ENCODE data around the gene ZNF33A. TPM values are rescaled to one million over a fixed set of nuclear protein-coding genes. Genes with fewer than 3 reads are reported as not detected.
A peak's percentile ranks its signal among the peaks of the same experiment; 100 is the strongest.

Gene ZNF33A
- total and polyA plus RNA-seq, 2 experiments from 2014 or later: 20.3 to 32.6 TPM

GRCh38 chr10:38094927-38095574 lies 84.6 kb downstream of the ZNF33A start:
- Histone ChIP-seq H3K4me1 (ENCODE audit: insufficient read depth) (no peaks in the 10 kb centered on the region), H4K20me1 (replicated peaks; ENCODE audit: insufficient read depth) (no peaks in the 10 kb centered on the region), H3K27ac (ENCODE audit: low read depth) (no peak overlapping the region), H3F3A (replicated peaks; ENCODE audit: low read depth) (no peaks in the 10 kb centered on the region), H3K79me2 (replicated peaks; ENCODE audit: insufficient read depth) (no peaks in the 10 kb centered on the region), H3K27me3 (ENCODE audit: insufficient read depth) (no peaks in the 10 kb centered on the region), H2AFZ (peak overlapping the region; percentile 96; the same call in 1 of the 2 replicates), H3K4me3 (peak overlapping the region; percentile 73), H3K9me2 (ENCODE audit: insufficient read depth) (no peaks in the 10 kb centered on the region), H3K36me3 (ENCODE audit: insufficient read depth) (0 out of 2 replicates have a peak, but pooled peaks cover 4% of the 10 kb centered on the region), H3K4me2 (peak overlapping the region; percentile 92)
- H3K4me3 Mint-ChIP-seq: peak overlapping the region; percentile 84
- TF ChIP-seq POLR2AphosphoS5 (IDR thresholded peaks at IDR 0.05; ENCODE audit: low read depth): no peak
- TF ChIP-seq, protein P1, sequence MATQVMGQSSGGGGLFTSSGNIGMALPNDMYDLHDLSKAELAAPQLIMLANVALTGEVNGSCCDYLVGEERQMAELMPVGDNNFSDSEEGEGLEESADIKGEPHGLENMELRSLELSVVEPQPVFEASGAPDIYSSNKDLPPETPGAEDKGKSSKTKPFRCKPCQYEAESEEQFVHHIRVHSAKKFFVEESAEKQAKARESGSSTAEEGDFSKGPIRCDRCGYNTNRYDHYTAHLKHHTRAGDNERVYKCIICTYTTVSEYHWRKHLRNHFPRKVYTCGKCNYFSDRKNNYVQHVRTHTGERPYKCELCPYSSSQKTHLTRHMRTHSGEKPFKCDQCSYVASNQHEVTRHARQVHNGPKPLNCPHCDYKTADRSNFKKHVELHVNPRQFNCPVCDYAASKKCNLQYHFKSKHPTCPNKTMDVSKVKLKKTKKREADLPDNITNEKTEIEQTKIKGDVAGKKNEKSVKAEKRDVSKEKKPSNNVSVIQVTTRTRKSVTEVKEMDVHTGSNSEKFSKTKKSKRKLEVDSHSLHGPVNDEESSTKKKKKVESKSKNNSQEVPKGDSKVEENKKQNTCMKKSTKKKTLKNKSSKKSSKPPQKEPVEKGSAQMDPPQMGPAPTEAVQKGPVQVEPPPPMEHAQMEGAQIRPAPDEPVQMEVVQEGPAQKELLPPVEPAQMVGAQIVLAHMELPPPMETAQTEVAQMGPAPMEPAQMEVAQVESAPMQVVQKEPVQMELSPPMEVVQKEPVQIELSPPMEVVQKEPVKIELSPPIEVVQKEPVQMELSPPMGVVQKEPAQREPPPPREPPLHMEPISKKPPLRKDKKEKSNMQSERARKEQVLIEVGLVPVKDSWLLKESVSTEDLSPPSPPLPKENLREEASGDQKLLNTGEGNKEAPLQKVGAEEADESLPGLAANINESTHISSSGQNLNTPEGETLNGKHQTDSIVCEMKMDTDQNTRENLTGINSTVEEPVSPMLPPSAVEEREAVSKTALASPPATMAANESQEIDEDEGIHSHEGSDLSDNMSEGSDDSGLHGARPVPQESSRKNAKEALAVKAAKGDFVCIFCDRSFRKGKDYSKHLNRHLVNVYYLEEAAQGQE (IDR thresholded peaks at IDR 0.05; ENCODE audit: unreplicated experiment): no peak
- TF ChIP-seq EZH2 (IDR thresholded peaks at IDR 0.05; ENCODE audit: low read depth, unreplicated experiment): no peak
- TF ChIP-seq JUNB (IDR thresholded peaks at IDR 0.05; ENCODE audit: unreplicated experiment): no peak
- no peak for TF ChIP-seq NANOG (IDR thresholded peaks at IDR 0.05; ENCODE audit: borderline replicate concordance)
- TF ChIP-seq EZH2phosphoT487 (IDR thresholded peaks at IDR 0.05; ENCODE audit: unreplicated experiment): no peak
- TF ChIP-seq ZNF114 (CRISPR knock-in tag; IDR thresholded peaks at IDR 0.05): no peak
- TF ChIP-seq ZNF331 (CRISPR knock-in tag; IDR thresholded peaks at IDR 0.05; ENCODE audit: low read depth): no peak
- no peak for TF ChIP-seq ZNF462 (CRISPR knock-in tag; IDR thresholded peaks at IDR 0.05)
- TF ChIP-seq CREB1 (CRISPR knock-in tag; IDR thresholded peaks at IDR 0.05; ENCODE audit: low read depth): no peak
- TF ChIP-seq, protein P2, sequence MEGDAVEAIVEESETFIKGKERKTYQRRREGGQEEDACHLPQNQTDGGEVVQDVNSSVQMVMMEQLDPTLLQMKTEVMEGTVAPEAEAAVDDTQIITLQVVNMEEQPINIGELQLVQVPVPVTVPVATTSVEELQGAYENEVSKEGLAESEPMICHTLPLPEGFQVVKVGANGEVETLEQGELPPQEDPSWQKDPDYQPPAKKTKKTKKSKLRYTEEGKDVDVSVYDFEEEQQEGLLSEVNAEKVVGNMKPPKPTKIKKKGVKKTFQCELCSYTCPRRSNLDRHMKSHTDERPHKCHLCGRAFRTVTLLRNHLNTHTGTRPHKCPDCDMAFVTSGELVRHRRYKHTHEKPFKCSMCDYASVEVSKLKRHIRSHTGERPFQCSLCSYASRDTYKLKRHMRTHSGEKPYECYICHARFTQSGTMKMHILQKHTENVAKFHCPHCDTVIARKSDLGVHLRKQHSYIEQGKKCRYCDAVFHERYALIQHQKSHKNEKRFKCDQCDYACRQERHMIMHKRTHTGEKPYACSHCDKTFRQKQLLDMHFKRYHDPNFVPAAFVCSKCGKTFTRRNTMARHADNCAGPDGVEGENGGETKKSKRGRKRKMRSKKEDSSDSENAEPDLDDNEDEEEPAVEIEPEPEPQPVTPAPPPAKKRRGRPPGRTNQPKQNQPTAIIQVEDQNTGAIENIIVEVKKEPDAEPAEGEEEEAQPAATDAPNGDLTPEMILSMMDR (conservative IDR thresholded peaks at IDR 0.05; ENCODE audit: low read depth in 2 of 2): no peak
- no peak for TF ChIP-seq STAT1 (IDR thresholded peaks at IDR 0.05; ENCODE audit: unreplicated experiment)
- ATAC-seq (no peak), DNase-seq (ENCODE audit: low spot score) (no peak)
- peaks cover 15% of the 10 kb centered on the region for H3K4me1 Mint-ChIP-seq
- peaks cover 16% of the 10 kb centered on the region for H3K27me3 Mint-ChIP-seq (ENCODE audit: insufficient read depth, low read depth, poor library complexity)
- peaks cover 59% of the 10 kb centered on the region for H3K9me3 Mint-ChIP-seq
- peaks cover 64% of the 10 kb centered on the region for H3K36me3 Mint-ChIP-seq (ENCODE audit: low read depth)
- H3K27ac Mint-ChIP-seq: no peak overlapping the region
